DMS79 treated with DMSO at 0.1 percent for 48 hours (cell line): ENCODE measurements around the gene TBC1D22A.

Source experiments
- DNase-seq: peaks from one replicate; lab custom pipeline; 2025; lab: John Stamatoyannopoulos, UW

The TBC1D22A gene

DNA sequence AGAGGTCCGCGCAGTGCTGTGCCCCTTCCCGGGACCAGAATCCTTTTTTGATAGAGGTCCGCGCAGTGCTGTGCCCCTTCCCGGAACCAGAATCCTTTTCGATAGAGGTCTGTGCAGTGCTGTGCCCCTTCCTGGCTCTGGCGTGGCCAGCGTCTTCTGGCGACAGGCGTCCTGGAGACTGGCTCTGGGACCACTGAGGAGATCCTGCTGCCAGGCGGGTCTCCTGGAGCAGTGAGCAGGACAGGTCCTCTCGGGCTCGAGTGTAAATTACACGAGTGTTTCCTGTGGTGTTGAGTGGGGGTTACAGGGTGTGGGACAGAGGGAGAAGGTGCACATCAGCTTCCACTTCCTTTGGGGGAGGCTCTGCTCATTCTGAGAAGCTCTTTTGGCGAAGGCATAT is 98.1 kb downstream of the TBC1D22A start:
- DNase-seq = no peak

DNA sequence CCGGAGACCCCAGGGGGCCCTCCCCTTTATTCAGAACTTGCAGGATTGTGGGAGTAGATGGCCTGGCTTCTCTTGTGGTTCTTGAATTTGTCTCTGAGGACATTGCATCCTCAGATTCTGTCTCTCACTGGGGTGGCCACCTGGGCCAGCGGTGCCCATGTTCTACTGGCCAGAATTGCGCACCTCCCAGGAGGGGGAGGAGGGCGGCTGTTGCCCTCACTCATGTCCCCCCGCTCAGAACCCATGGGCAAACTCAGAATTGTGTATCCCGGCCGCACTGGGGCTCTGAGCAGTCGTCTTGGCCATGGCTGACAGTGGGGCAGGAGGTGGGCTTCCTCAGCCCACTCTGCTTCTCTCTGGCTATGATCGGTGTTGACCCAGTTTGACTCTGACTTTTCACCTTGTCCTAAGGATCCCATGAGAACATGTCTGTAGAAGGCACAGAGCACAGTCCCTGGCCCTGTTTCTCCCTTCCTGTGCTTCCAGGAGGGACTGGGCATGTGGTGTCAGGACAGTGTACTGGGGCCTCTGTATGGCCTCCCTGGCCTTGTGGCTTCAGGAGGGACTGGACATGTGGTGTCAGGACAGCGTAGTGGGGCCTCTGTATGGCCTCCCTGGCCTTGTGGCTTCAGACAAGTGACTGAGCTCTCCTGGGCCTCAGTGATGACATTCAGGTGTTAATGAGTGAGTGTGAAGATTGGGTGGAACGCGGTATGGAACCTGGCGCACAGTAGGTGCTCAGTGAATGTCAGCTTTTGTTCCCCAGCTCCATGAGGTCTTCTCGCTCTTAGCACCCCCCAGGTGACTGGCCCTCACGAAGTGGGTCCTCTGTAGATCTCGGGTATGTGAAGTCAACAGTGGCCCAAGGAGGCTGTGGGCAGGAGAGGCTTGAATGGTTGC is 99.3 kb downstream of the TBC1D22A start:
- DNase-seq = no peak

DNA sequence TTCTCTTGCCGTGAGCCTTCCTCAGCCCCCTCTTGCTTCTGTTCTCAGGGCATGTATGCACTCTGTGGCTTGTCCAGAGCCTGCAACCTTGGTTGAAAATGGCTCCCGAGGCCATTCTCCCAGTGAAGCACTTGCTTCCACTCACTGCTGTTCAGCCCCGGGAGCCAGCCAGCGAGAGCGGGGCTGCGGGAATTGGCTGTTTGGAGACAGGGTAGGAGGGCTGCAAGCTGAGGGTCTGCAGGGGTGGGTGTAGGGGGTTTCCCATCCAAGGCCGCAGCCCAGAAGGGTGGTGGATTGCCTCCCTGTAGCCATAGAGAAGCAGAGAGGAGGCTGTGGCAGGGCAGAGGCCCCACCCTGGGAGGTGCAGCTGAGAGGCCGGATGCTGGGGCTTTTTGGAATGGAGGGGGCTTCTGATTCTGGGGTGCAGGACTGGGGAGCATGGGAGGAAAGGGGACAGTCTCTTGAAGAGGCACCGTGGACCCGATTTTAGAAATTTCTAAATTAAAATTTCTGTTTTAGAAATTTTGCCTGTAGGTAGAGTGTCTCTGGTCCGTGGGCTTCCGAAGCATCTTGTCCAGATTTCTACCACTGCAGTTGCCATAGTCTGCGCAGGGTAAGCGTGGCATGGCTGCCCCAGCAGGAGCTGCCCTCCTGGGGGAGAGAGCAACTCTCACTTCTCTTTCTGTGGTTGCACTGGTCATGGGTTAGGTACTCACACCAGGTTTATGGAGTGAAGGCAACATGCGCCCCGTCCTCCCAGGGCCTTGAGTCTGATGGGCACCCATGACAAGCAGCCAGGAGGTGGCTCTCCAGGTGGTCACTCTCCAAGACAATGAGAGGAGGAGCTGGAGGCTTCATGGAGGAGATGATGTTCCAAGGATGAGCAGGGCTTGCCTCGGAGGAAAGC is 100.2 kb downstream of the TBC1D22A start:
- DNase-seq = no peak

DNA sequence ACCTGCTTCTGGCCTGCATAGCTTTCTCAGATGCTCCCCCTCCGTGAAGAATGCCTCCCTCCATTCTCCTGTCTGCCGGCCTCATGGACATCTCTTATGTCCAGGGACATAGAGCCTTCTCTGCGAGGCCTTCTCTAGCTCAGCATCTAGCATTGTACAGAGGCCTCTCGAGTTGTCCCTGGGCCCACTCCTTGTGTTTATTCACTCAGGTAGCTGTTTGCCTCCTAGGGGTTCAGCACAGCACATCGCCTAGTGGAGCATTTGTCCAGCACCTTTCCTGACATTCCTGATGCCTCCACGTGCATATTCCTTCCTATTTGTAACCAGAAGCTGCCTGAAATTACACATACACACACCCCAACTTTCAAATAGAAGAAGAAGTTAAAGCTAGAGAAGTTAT is 101.3 kb downstream of the TBC1D22A start:
- no peak for DNase-seq

DNA sequence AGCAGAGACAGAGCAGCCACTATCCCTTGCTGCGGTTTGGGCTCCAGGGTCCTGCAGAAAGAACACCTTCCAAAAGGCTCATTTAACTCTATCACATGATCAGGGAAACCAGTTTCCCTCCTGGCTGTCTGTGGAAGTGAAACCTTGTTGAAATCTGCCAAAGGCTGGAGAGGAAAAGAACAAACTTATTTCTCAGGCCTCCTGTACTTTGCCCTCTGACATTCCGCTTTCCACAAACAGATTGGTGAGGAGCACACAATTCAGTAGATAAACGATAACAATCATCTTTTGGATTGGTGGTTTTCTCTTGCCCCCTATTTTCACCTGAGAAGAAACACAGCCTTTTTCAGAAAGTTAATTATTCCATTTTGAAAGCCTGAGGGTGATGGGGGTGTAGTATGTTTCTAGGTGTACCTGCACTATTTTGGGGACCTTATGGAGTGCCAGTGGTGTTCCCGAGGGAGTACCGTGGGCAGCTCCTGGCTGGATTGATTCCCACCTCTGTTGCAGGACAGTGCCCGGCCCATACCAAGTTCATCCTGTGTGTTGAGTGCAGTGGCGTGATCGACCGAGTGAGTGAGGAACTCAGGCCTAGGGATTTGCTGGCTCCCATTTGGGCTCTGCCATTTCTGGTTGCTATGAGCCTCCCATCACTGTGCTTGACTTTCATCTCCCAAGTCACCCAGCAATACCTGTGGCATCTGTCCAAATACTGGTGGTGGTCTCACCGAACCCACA is 102.0 kb downstream of the TBC1D22A start:
- no peak for DNase-seq

DNA sequence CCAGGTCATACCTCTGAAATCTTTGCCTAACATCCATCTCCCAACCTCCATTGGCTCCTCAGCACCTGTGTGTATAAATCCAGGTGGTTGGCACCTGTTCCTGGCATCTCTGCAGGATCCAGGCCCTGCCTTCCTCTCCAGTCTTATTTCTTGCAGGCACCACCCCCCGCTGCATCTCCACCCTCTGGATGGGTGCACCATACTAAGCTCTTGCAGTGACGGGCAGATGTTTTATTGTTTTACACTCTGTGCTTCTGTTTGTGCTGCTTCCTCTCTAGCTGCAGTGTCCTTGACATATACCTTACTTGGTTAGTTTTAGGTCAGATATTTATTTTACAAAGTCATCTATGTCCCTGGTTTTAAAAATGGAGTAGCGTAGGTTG is 102.6 kb downstream of the TBC1D22A start:
- DNase-seq = no peak

DNA sequence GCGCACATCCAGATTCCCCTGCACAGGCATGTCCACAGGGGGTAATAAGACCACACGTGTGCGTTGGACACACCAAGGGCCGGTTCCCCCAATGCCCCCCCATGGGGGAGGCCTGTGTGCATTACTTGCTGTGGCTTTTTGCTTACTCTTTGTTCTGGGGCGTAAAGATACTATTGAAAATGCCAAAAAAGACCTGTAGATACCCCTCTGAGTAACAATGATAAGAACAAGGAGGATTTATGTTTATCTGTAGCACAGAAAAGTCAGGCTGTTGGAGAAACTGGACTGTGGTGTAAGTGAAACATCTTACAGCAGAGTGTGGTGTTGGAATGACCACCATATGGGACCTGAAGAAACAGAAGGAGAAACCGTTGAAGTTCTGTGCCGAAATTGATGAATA is 103.2 kb downstream of the TBC1D22A start:
- DNase-seq = no peak

DNA sequence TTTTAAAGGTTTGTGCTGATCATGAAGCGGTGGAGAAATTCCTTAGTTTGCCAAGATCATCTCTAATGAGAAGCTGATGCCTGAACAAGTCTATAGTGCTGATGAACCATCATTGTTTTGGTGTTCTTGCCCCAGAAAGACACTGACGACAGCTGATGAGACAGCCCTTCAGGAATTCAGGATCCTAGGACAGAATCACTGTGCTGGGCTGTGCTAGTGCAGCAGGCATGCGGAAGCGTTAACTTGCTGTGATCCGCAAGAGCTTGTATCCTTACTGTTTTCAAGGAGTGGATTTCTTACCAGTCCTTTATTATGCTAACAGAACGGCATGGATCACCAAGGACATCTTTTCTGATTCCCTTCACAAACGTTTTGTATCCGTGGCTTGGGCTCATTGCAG is 104.1 kb downstream of the TBC1D22A start:
- DNase-seq = no peak

DNA sequence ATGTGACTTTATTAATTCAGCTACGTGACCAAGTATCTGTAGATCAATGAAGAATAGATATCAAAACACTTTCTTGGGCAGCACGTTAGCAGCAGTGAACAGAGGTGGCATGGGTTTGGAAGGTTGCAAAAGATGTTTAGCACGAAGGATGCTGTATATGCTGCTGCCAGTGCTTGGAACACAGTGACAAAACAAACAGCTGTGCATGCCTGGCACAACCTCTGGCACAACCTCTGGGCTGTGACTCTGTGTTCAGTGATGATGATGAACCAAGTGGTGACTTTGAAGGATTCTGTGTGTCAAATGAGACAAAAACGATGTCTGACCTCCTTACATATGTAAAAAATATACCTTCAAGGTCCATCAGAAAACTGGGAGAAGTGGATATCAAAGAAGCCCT is 104.7 kb downstream of the TBC1D22A start:
- no peak for DNase-seq

DNA sequence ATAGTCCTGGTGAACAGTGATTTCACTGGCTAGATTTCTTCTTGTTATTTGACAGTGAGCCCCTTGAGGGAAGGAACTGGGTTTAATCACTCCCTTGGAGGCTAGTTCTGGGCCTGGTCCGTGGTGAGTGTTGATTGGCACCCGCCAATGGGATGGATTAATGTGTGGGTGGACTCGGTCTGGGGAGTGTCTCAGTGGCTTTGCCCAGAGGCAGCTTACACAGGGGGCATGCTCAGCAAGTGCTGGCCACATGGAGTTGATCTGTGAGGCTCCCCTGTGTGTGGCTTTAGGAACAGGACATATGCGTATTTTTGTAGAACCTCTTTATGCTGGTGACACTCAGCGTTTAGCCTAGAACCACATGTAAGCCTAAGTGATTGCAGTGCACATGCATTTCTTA is 106.9 kb downstream of the TBC1D22A start:
- no peak for DNase-seq

DNA sequence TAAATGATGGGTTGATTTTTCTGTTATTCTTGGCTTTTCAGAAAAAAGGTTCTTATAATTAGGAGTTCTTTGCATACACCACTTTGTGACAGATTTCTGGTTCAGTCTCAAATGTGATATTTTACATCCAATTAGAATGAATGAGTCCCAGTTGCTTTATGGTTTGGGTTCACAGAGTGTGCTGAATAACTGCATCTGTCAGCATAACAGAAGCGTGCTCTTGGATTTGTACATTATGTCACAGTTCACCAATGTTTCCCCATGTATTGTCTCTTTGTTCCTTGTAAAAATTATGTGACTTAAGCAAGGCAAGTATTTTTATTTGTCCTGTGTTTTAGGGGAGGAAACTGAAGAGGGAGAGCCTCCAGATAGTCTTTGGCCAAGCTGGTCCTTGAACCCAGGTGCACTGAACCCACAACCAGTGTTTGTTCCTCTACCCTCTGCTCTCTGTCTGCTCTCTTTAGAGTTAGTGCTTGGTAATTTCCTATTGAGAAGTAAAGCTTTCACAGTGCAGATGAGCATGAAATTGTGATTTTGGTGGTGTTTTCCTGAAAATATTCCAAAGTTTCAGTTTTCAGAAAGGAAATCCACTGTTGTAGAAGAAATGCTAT is 107.5 kb downstream of the TBC1D22A start:
- no peak for DNase-seq

DNA sequence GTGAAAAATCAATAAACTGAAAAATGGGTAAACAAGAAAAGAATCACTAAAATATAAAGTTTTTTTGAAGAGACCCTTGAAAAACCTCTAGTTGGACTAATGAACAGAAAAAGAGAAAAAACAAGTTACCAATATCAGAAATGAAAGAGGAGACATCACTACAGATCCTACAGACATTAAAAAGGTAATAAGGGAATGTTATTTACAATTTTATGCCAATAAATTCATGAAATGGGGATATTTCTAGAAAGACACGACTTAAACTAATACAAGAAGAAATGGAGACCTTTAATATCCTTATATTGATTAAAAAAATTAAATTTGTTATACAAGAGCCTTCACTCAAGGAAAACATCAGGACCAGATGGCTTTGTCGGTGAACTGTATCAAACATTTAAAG is 109.4 kb downstream of the TBC1D22A start:
- no peak for DNase-seq

DNA sequence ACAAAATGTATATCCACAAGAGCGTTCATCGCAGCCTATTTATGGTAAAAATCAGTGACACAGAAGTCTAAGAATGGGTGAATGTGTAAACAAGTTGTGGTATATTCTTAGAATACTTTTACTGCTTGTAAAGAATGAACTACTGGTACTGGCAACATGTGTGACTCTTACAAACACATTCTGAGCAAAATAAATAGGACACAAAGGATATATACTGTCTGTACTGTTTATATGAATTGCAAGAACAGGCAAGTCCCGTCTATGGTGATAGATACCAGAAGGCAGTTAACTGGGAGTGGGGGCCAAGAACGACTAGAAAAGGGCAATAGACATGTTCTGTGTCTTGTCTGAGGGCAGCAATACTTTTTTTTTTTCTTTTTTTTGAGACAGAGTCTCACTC is 112.6 kb downstream of the TBC1D22A start:
- no peak for DNase-seq

DNA sequence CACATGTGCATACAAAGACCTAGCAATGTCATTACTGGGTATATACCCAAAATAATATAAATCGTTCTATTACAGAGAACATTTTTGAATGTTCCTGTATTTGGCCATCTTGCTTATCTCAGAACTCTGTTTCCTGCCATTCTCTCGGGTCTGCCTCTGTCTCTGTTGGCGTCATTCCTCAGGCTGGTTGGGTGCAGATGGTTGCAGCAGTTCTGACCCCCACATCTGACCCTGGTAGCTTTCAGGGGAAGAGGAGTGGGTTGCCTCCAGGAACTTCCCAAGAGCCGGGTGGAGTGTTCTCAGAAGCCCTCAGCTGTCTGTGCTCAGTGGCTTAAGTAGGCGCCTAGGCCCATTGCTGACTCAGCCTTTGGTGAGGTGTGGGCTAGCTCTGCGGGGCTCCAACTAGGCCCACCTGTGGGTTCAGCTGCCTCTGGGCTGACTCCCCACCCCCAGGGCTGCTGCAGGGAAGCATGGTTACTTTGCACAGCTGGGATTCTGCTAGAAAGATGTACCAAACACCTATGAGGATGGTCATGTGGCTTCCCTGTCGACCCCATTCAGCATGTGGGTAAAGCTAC is 114.0 kb downstream of the TBC1D22A start:
- DNase-seq = no peak

DNA sequence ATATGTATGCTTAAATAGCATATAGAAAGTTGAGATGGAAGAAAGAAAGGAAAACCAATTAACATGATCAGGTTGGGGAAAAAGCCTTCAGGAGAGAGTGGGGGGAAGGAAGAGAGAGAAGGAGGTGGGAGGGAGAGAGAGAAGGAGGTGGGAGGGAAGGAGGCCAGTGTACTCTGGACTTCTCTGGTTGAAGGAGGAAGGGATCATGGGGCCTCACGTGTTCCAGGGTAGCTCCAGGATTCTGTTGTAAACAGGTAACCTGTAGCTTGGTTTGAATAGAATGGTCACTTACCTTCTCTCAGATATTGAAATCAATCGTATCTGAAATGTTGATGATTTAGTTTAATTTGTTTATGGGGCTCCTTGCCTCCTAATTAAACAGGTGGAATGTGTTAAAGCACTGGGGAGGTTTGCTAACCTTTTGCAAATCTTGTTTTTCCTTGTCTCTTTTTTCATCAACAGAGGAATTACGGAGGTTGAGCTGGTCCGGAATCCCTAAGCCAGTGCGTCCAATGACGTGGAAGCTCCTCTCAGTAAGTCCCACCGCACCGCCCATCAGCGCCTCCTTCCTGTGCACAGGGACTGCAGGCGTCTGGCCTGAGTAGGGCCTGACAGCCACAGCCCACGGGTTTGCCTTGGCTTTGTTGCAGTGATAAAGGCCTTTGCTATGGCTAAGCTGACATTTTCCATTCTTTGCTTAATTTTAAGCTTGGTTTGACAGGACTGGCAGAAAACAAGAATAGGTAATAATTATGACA is 115.9 kb downstream of the TBC1D22A start:
- DNase-seq = no peak

DNA sequence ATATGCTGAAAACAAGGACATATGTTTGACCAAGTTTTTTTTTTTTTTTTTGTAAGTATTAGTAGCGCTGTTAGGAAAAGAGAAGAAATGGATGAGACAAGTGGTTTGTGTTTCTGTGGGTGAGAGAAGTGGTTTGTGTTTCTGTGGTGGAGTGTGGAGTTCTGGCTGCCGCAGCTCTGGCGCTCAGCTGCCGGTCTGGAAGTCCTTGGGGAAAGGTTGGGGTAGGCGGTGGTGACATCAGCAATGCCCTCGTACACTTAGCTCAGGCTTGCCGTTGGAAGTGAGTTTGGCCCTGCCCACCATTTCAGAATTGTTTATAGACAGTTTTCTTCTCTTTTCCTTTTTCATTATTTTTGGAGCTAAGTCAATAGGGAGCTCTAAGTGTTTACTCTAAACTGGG is 116.6 kb downstream of the TBC1D22A start:
- DNase-seq = no peak

DNA sequence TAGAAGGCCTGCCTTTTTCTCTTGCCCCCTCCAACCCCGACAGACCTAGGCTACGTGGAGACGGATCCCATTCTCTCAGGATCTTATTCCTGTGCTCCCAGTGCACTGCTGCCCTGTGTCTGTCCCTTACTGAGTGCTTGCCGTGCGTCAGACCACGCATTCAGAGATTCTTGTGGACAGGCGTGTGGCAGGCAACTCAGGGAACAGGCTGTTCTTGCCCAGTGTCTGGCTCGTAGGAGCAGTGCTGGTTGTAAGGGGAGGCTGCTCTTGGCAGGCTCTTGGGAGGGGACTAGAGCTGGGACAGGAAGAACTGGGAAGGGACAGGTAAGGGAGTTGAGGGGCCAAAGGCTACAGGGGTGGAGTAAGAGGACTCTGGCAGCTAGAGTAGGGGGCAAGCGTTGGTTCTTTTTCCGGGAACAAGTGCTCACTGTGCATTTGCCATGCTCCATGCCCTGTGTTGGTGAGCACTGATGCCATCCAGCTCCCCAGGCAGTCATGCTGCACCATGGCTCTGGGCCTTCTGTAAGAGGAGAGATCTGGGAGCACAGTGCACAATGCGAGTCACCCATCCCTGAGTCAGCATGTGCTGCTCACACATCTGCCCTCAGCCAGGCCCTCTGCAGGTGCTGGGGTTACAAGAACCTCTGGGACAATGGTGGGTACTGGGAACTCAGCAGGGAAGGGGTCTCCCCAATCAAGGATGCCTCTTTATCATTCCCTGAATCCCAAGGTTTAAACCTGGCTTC is 119.1 kb downstream of the TBC1D22A start:
- no peak for DNase-seq

DNA sequence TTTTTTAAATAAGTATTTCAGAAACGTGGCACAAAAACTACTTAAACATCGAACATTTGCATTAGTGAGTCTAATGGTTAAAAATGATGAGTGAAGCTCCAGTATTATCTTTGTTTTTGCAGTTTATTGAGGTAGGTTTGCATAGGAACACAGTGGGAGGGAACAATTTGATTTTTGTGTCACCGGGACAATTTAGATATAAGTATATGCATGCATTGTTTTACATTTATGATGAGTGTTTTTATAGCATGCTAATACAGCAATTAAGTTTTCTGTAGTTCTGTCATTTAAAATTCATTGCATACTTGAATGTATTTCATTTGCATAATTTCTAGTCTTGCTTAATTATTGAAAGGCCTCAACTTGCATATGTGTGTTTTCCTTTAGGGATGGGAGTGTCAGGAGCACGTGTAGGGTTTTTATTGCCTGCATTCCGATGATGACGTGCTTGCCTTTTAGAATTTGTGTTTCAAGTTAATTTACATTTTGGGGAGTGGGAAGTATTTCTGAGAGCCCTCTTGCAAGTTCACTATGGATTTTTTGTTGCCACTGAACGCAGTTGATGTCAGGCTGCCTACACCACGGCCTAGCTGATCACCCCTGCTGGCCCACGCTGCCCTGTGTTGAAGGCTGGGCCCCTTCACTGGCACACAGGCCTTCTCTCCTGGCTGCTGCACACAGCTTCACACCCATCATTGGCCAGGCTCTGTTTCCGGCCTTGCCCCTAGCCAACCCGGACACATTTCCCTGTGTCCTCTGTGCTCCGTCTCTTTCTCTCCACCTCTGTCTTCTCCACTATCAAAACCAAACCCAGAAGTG is 120.9 kb downstream of the TBC1D22A start:
- DNase-seq = no peak

DNA sequence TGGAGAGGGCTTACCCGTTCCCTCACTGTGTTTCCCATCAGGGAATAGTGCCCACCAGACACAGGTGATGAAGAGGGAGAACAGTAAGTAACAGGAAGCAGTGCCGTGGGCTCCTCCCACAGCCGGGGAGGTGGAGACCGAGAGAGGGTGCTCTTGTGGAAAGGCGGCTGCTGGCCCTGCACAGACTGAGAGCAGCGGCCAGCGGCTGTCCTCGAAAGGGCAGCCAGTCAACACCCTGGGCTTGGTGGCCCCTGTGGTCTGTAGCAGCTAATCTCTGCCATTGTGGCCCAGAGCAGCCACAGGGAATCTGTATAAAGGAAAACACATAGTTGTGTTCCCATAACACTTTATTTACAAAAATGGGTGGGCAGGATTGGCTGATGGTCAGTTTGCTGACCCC is 121.9 kb downstream of the TBC1D22A start:
- no peak for DNase-seq
